ENCODE results near the gene C1orf167.

DNA sequence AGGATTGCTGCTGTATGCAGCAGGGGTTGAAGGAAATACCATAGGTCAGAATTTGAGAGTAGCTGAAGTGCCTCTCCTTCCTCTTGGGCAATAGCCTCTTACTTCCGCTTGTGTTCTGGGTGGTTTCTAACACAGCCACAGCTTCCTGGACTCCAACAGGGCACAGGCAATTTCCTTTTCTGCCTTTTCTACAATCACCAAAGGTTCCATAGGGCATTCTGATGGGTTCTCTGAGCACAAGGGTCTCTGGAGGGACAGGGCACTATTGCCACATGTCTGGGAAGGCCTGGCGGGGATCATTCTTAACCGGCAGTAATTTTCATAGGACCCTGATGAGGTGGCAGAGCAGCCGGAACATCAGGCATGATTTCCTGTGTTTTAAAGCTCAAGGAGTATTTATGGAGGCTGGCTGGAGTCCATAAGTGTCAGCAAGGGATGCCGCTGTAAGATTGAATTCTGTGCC lies 31.5 kb upstream of the C1orf167 start:
- TF ChIP-seq CTCF (IDR thresholded peaks at IDR 0.05; ENCODE audit: insufficient read depth, low read length, poor library complexity, severe bottlenecking) (no peak), EZH2phosphoT487 (conservative IDR thresholded peaks at IDR 0.05; ENCODE audit: low read length) (no peak)
